Ovary (tissue), 9 donors: ENCODE results near the gene PHOSPHO2. TPM values are rescaled to one million over a fixed set of nuclear protein-coding genes. Genes with fewer than 3 reads are reported as not detected.
"Not testable (repeated sequence)": the region's sequence is repeated elsewhere in the genome, so short reads cannot be mapped to it uniquely, and the experiment has no call there.

Experiments used
- DNase-seq, 5 donors: peaks; one replicate each; pipeline ENCODE4 v3.0.0-alpha.2; 2019 to 2020
- H3K27ac ChIP-seq, 2 donors: fragments of 200-600 bp; one replicate each; pipeline versions ENCODE4 v1.5.1 to v1.8.0; 2019 to 2022
- H3K27me3 ChIP-seq: fragments of 200-600 bp; one replicate; pipeline ENCODE4 v1.8.0; 2022
- H3K36me3 ChIP-seq: fragments of 200-600 bp; sonication (generic); one replicate; pipeline ENCODE4 v1.5.1; 2019
- H3K4me1 ChIP-seq: one replicate; pipeline ENCODE4 v1.8.1; 2013; ENCODE audit warnings: mild to moderate bottlenecking, moderate library complexity; ENCODE audit not compliant: insufficient read depth
- H3K4me3 ChIP-seq: fragments of 200-600 bp; sonication (generic); one replicate; pipeline ENCODE4 v1.5.1; 2017
- H3K9me3 ChIP-seq, 2 donors: fragments of 200-600 bp in 1 of 2; sonication (generic) in 1 of 2; one replicate each; pipeline versions ENCODE4 v1.5.1 to v1.8.1; 2013 to 2019; ENCODE audit warnings: mild to moderate bottlenecking in 1 of 2, moderate library complexity in 1 of 2
- CTCF ChIP-seq, 3 donors: fragments of 450-650 bp in 2 of 3; fragments of 200-600 bp in 1 of 3; IDR thresholded peaks; one replicate each; pipeline versions ENCODE4 v1.5.1 to v1.8.0; 2016 to 2022; ENCODE audit warnings: antibody characterized with exemption in 3 of 3, mild to moderate bottlenecking in 1 of 3
- EP300 ChIP-seq: sonication (generic); formaldehyde crosslinking; IDR thresholded peaks from one replicate; pipeline ENCODE4 v1.6.1; 2017; ENCODE audit warnings: antibody characterized with exemption
- POLR2A ChIP-seq: fragments of 450-650 bp; IDR thresholded peaks from one replicate; pipeline ENCODE4 v1.6.1; 2017; ENCODE audit warnings: antibody characterized with exemption, mild to moderate bottlenecking, moderate library complexity
- WGBS, 3 donors: extraction: QIAGEN DNeasy Blood & Tissue Kit in 1 of 3; methylation state at CpG; one replicate each; pipeline versions ENCODE4 v1.1.5 to v1.1.7; 2013 to 2017; 5-methylcytosine and 5-hydroxymethylcytosine counted together
- intact Hi-C, 4 donors: fragments of 100-400 bp; cut with DNase I; formaldehyde crosslinking; loops; one replicate each; pipeline versions ENCODE4 v1.11.0 to v1.15.1; 2022 to 2023
- polyA plus RNA-seq, 2 donors: library from polyadenylated mRNA; stranded (reverse); fragments of 200-250 nt in 1 of 2; fragments of 350-450 nt in 1 of 2; fragmentation: Illumina TruSeq in 1 of 2; extraction: RNeasy Lipid Tissue Mini Kit (QIAGEN cat#74804) in 1 of 2; gene quantifications; one replicate each; pipeline ENCODE4 v1.2.3, GENCODE V29; 2013 to 2014
- total RNA-seq, 7 donors: library from RNA; depleted of rRNA in 2 of 7; stranded (reverse); fragments of >200 nt in 2 of 7; fragmentation: NEBNext Ultra II Directional in 3 of 7; extraction: Animal tissue kit (Norgen Biotek cat#: 25700) in 3 of 7; gene quantifications; one replicate each; pipeline versions ENCODE4 v1.1.0 to v1.2.4, GENCODE V29; 2016 to 2023
- donor health status: DM: no; HTN: no; CAD: no; lungs with moderate emphysema.
- donor health status: DM: no; HTN: no; CAD: no.
- donor health status: Bipolar disorder and iron deficiency.
- donor health status: DM: yes; HTN: yes; CAD: no.
- donor health status: DM: no; HTN: no; CAD: no.
- donor health status: DM: yes; HTN: yes; CAD: no.

PHOSPHO2 gene
- total and polyA plus RNA-seq, 9 donors, result 2.4 to 7.9 (median 5.8) TPM

GRCh38 chr2:169692718-169693117, 1.6 kb upstream of the PHOSPHO2 start:
- H3K27me3 ChIP-seq, result no peaks in the 10 kb centered on the region
- TF ChIP-seq EP300, result no peak
- no peak for TF ChIP-seq CTCF (IDR thresholded peaks at IDR 0.05)
- TF ChIP-seq POLR2A, result no peak
- no peak overlapping the region for H3K4me3 ChIP-seq
- no peak for DNase-seq
- H3K27ac ChIP-seq, result no peak overlapping the region
- intact Hi-C loops, result no loop called here
- 29 to 53% (median 39%) methylated on average over 3 of the region's 3 CpGs for WGBS, 3 donors
- H3K4me1 ChIP-seq, result no peaks in the 10 kb centered on the region
- no peaks in the 10 kb centered on the region for H3K36me3 ChIP-seq
- H3K9me3 ChIP-seq, result no peaks in the 10 kb centered on the region

GRCh38 chr2:169693360-169693759, 909 bp upstream of the PHOSPHO2 start:
- Histone ChIP-seq H3K4me1 (no peaks in the 10 kb centered on the region), H3K27ac (no peak overlapping the region), H3K9me3 (no peaks in the 10 kb centered on the region), H3K4me3 (no peak overlapping the region), H3K27me3 (no peaks in the 10 kb centered on the region), H3K36me3 (no peaks in the 10 kb centered on the region)
- 24% methylated on average over 4 of the region's 4 CpGs for WGBS, 3 donors
- intact Hi-C loops, result no loop called here
- no peak for TF ChIP-seq EP300
- TF ChIP-seq CTCF (IDR thresholded peaks at IDR 0.05), result no peak
- no peak for TF ChIP-seq POLR2A
- DNase-seq, result no peak

- intact Hi-C loops, result no loop called here
- DNase-seq, result no peak
- TF ChIP-seq EP300 (no peak), CTCF (IDR thresholded peaks at IDR 0.05) (no peak), POLR2A (no peak)
- Histone ChIP-seq H3K4me3 (peak overlapping the region; percentile 86), H3K36me3 (no peaks in the 10 kb centered on the region), H3K9me3 (no peaks in the 10 kb centered on the region), H3K27me3 (no peaks in the 10 kb centered on the region), H3K4me1 (no peaks in the 10 kb centered on the region), H3K27ac (peak overlapping the region; percentile 19 to 69)
- WGBS, 3 donors, result 29 to 33% (median 32%) methylated on average over 8 of the region's 8 CpGs
These were observed 608 bp downstream of the PHOSPHO2 start for GRCh38 chr2:169694894-169695260.

- TF ChIP-seq EP300 (no peak), CTCF (IDR thresholded peaks at IDR 0.05) (no peak), POLR2A (no peak)
- no peaks in the 10 kb centered on the region for H3K27me3 ChIP-seq
- no peak overlapping the region for H3K4me3 ChIP-seq
- H3K9me3 ChIP-seq, result no peaks in the 10 kb centered on the region
- intact Hi-C loops, result no loop called here
- H3K4me1 ChIP-seq, result no peaks in the 10 kb centered on the region
- H3K36me3 ChIP-seq, result no peaks in the 10 kb centered on the region
- no peak for DNase-seq
- no peak overlapping the region for H3K27ac ChIP-seq
These were observed 2.1 kb downstream of the PHOSPHO2 start for GRCh38 chr2:169696381-169696780.

- H3K4me3 ChIP-seq, H3K9me3 ChIP-seq, intact Hi-C loops, DNase-seq, H3K27ac ChIP-seq, H3K36me3 ChIP-seq, H3K4me1 ChIP-seq, H3K27me3 ChIP-seq: not testable (repeated sequence)
- 94 to 97% (median 97%) methylated on average over 2 of the region's 2 CpGs for WGBS, 3 donors
These were observed 4.9 kb downstream of the PHOSPHO2 start for GRCh38 chr2:169699173-169699572.
